SU-DHL-6 (cell line): ENCODE data around the gene MGMT.

Experiments used
- EZH2phosphoT487 ChIP-seq: fragments of 200-600 bp; sonication (generic), shearing (Covaris generic); conservative IDR thresholded peaks from 2 replicates; pipeline ENCODE4 v1.6.1; 2018; ENCODE audit warnings: mild to moderate bottlenecking, antibody characterized with exemption, low read length, moderate library complexity, mixed read lengths
- TF ChIP-seq, protein P1 (sequence below): fragments of 200-600 bp; sonication (generic); IDR thresholded peaks from one replicate; pipeline ENCODE4 v1.5.1; 2017; ENCODE audit warnings: antibody characterized with exemption, mild to moderate bottlenecking, low read length, moderate library complexity; ENCODE audit not compliant: insufficient read depth, poor library complexity, severe bottlenecking

DNA sequence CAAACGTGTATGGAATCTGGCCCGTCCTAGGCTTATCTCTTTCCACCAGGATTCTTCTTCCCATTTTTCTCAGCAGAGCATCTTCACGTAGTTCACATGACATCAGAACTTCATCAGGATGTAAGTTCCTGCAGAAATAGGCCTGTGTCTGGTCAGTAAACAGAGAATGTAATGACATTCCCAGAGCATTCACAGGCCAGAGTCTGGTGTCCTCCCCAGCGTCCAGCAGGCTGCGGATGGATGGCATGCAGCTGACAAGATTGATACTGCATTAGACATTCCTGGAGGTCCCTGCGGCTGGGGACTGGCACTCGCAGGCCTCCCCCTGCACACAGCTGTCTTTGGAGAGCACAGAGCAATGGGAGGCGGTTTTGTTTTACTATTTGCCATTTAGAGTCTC is 28.7 kb downstream of the MGMT start:
- no peak for TF ChIP-seq EZH2phosphoT487
- TF ChIP-seq, protein P1, sequence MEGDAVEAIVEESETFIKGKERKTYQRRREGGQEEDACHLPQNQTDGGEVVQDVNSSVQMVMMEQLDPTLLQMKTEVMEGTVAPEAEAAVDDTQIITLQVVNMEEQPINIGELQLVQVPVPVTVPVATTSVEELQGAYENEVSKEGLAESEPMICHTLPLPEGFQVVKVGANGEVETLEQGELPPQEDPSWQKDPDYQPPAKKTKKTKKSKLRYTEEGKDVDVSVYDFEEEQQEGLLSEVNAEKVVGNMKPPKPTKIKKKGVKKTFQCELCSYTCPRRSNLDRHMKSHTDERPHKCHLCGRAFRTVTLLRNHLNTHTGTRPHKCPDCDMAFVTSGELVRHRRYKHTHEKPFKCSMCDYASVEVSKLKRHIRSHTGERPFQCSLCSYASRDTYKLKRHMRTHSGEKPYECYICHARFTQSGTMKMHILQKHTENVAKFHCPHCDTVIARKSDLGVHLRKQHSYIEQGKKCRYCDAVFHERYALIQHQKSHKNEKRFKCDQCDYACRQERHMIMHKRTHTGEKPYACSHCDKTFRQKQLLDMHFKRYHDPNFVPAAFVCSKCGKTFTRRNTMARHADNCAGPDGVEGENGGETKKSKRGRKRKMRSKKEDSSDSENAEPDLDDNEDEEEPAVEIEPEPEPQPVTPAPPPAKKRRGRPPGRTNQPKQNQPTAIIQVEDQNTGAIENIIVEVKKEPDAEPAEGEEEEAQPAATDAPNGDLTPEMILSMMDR, result no peak
